ENCODE measurements around the gene CRYBG1. TPM values are rescaled to one million over a fixed set of nuclear protein-coding genes. Genes with fewer than 3 reads are reported as not detected.
"Not testable (repeated sequence)": the region's sequence is repeated elsewhere in the genome, so short reads cannot be mapped to it uniquely, and the experiment has no call there.

The CRYBG1 gene
- total RNA-seq, 1 experiment from 2014 or later, result 10.7 TPM

GRCh38 chr6:106586815-106587415, 226.4 kb downstream of the CRYBG1 start:
- Histone ChIP-seq H4K20me1 (ENCODE audit: insufficient read depth) (no peaks in the 10 kb centered on the region), H3K4me2 (ENCODE audit: low read length) (no peak overlapping the region), H3K9me2 (ENCODE audit: insufficient read depth) (no peaks in the 10 kb centered on the region), H3K36me3 (ENCODE audit: control insufficient read depth in 1 of 2, insufficient read depth in 2 of 2, low read length in 2 of 2) (no peaks in the 10 kb centered on the region; a peak in 1 of 4 replicates), H3K79me2 (ENCODE audit: insufficient read depth, low read length) (no peaks in the 10 kb centered on the region), H3K9ac (ENCODE audit: low read length) (no peak overlapping the region), H3K27me3 (ENCODE audit: insufficient read depth, low read length) (no peaks in the 10 kb centered on the region), H3K4me1 (ENCODE audit: control insufficient read depth in 1 of 2, insufficient read depth in 2 of 2, low read length in 2 of 2) (peaks cover 0 to 10% of the 10 kb centered on the region in 2 experiments; a peak in 2 of 4 replicates), H3K27ac (ENCODE audit: low read depth, low read length) (no peak overlapping the region), H3K9me3 (ENCODE audit: control insufficient read depth in 1 of 2, insufficient read depth in 1 of 2, low read depth in 1 of 2, low read length in 2 of 2) (no peaks in the 10 kb centered on the region), H2AFZ (ENCODE audit: low read depth, low read length, poor library complexity, severe bottlenecking) (no peak overlapping the region), H3K4me3 (replicated peaks in 1 of 2; ENCODE audit: low read depth in 1 of 2, low read length in 2 of 2) (no peak overlapping the region)
- BruUV-seq (replicated peaks), result no TSS peak
- no peak for DNase-seq (ENCODE audit: low read depth, low spot score)
- POLR2A ChIA-PET, result no interaction called here
- intact Hi-C loops (cut with micrococcal nuclease), result no loop called here
- TF ChIP-seq EZH2phosphoT487 (IDR thresholded peaks at IDR 0.05; ENCODE audit: borderline replicate concordance) (no peak), CEBPB (IDR thresholded peaks at IDR 0.05; ENCODE audit: low read depth) (no peak), REST (IDR thresholded peaks at IDR 0.05; ENCODE audit: low read depth) (no peak), TCF7L2 (IDR thresholded peaks at IDR 0.05; ENCODE audit: borderline replicate concordance, extremely low read depth, insufficient read depth, insufficient read length) (no peak), ZFX (IDR thresholded peaks at IDR 0.05) (no peak), POLR2AphosphoS5 (IDR thresholded peaks at IDR 0.05; ENCODE audit: low read depth, low read length) (no peak), FOSL1 (IDR thresholded peaks at IDR 0.05; ENCODE audit: low read depth) (no peak), MAX (IDR thresholded peaks at IDR 0.05) (no peak), RAD21 (IDR thresholded peaks at IDR 0.05; ENCODE audit: low read depth) (no peak)
- ATAC-seq, result no peak
- RAD21 ChIA-PET (ENCODE audit: low non-redundant PET in 1 of 2, low total read pairs in 2 of 2, uncharacterized antibody in 2 of 2, unreplicated experiment in 2 of 2), result no interaction called here
- CTCF ChIA-PET, result no interaction called here

GRCh38 chr6:106588937-106589336, 228.4 kb downstream of the CRYBG1 start:
- H3K4me2 ChIP-seq (ENCODE audit: low read length); ATAC-seq; H3K9ac ChIP-seq (ENCODE audit: low read length); H3K27ac ChIP-seq (ENCODE audit: low read depth, low read length); BruUV-seq (replicated peaks); H4K20me1 ChIP-seq (ENCODE audit: insufficient read depth); H3K79me2 ChIP-seq (ENCODE audit: insufficient read depth, low read length); intact Hi-C loops (cut with micrococcal nuclease); H3K36me3 ChIP-seq (ENCODE audit: control insufficient read depth in 1 of 2, insufficient read depth in 2 of 2, low read length in 2 of 2); CTCF ChIA-PET; H2AFZ ChIP-seq (ENCODE audit: low read depth, low read length, poor library complexity, severe bottlenecking); DNase-seq (ENCODE audit: low read depth, low spot score); RAD21 ChIA-PET (ENCODE audit: low non-redundant PET in 1 of 2, low total read pairs in 2 of 2, uncharacterized antibody in 2 of 2, unreplicated experiment in 2 of 2); H3K9me3 ChIP-seq (ENCODE audit: control insufficient read depth in 1 of 2, insufficient read depth in 1 of 2, low read depth in 1 of 2, low read length in 2 of 2); H3K4me3 ChIP-seq (replicated peaks in 1 of 2; ENCODE audit: low read depth in 1 of 2, low read length in 2 of 2); POLR2A ChIA-PET; H3K9me2 ChIP-seq (ENCODE audit: insufficient read depth); H3K27me3 ChIP-seq (ENCODE audit: insufficient read depth, low read length): not testable (repeated sequence)
- H3K4me1 ChIP-seq (ENCODE audit: control insufficient read depth in 1 of 2, insufficient read depth in 2 of 2, low read length in 2 of 2), result peaks cover 0 to 10% of the 10 kb centered on the region in 2 experiments; a peak in 2 of 4 replicates

All from HCT116 (cell line).